Measurements from ENCODE around the gene VIL1.

DNA sequence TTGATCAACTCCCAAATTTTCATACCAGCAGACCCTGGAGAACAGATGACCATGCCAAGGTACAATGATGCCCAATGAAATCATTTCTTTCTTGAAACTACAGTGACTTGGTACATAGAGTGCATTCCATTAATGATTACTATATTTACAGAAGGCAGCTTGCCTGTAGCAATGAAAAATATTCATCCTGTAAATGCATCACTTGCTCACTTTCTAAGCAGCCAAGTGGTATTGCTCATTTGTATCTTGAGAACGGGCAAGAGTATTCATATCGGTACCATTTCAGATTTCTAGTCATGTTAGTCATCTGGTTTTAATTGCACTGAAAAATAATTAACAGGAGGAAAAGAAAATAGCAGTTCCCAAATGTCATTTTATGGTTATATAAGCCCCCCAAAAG lies 59.6 kb downstream of the VIL1 start:
- TF ChIP-seq EZH2 (IDR thresholded peaks at IDR 0.05) (no peak), POLR2AphosphoS5 (IDR thresholded peaks at IDR 0.05; ENCODE audit: borderline replicate concordance, low read depth, low read length) (no peak)

Data from SK-N-MC (cell line).